HG02981 (cell line): Measurements from ENCODE around the gene EIF4E2.

ENCODE experiments used
- ATAC-seq: cut with Tn5 transposase; IDR thresholded peaks from one replicate; pipeline ENCODE4 v1.9.1; 2021; ENCODE audit warnings: mild to moderate bottlenecking, moderate library complexity; ENCODE audit not compliant: unreplicated experiment

EIF4E2 gene

GRCh38 chr2:232592772-232593395 is 42.4 kb downstream of the EIF4E2 start:
- no peak for ATAC-seq

- no peak for ATAC-seq
These were observed 43.5 kb downstream of the EIF4E2 start for GRCh38 chr2:232593982-232594381.

GRCh38 chr2:232597362-232598079 is 47.0 kb downstream of the EIF4E2 start:
- no peak for ATAC-seq

GRCh38 chr2:232598293-232598692 is 47.8 kb downstream of the EIF4E2 start:
- no peak for ATAC-seq

- no peak for ATAC-seq
These were observed 49.7 kb downstream of the EIF4E2 start for GRCh38 chr2:232600053-232600773.

- no peak for ATAC-seq
These were observed 52.8 kb downstream of the EIF4E2 start for GRCh38 chr2:232603283-232603682.

GRCh38 chr2:232604535-232604934 is 54.0 kb downstream of the EIF4E2 start:
- no peak for ATAC-seq

GRCh38 chr2:232607011-232607410 is 56.5 kb downstream of the EIF4E2 start:
- ATAC-seq = no peak

- no peak for ATAC-seq
These were observed 59.1 kb downstream of the EIF4E2 start for GRCh38 chr2:232609607-232610006.

GRCh38 chr2:232610081-232610480 is 59.6 kb downstream of the EIF4E2 start:
- no peak for ATAC-seq

- no peak for ATAC-seq
These were observed 60.6 kb downstream of the EIF4E2 start for GRCh38 chr2:232611061-232611460.

- no peak for ATAC-seq
These were observed 61.2 kb downstream of the EIF4E2 start for GRCh38 chr2:232611559-232612218.

- no peak for ATAC-seq
These were observed 63.1 kb downstream of the EIF4E2 start for GRCh38 chr2:232613538-232614134.

- no peak for ATAC-seq
These were observed 64.8 kb downstream of the EIF4E2 start for GRCh38 chr2:232615339-232615738.
